H1 (cell line): ENCODE data around the gene EFEMP1. TPM values are rescaled to one million over a fixed set of nuclear protein-coding genes. Genes with fewer than 3 reads are reported as not detected.

Source experiments
- CTCF ChIA-PET: fragments of 300-600 bp; sonication (Branson Sonifier 250); formaldehyde crosslinking; loops from one replicate; lab custom pipeline; 2021; ENCODE audit not compliant: partially characterized antibody; lab: Charles Lee
- POLR2A ChIA-PET: fragments of 300-600 bp; sonication (Branson Sonifier 250); formaldehyde crosslinking; loops from one replicate; lab custom pipeline; 2021; ENCODE audit warnings: inconsistent platforms; ENCODE audit not compliant: partially characterized antibody; lab: Charles Lee
- DNase-seq, 2 experiments: peaks; one replicate each; pipeline versions ENCODE4 v3.0.0 to v3.0.0-alpha.2; 2010 to 2022; ENCODE audit warnings: low spot score in 2 of 2, low read depth in 1 of 2, mixed read lengths in 1 of 2
- FAIRE-seq: peaks from 2 replicates; lab custom pipeline; 2011; peaks lifted over from hg19 to GRCh38; lab: Jason Lieb, UNC
- H2AFZ ChIP-seq: 2 replicates; pipeline ENCODE4 v1.8.1; 2012; ENCODE audit warnings: low read length, inconsistent platforms
- H2AK5ac ChIP-seq: 2 replicates; pipeline ENCODE4 v1.6.1; 2013; ENCODE audit warnings: low read depth, low read length
- H2BK120ac ChIP-seq: replicated peaks from 2 replicates; pipeline ENCODE3; 2013; ENCODE audit warnings: low read depth, low read length, inconsistent platforms
- H2BK12ac ChIP-seq: 2 replicates; pipeline ENCODE4 v1.6.1; 2013; ENCODE audit warnings: low read depth, low read length
- H2BK15ac ChIP-seq: 2 replicates; pipeline ENCODE4 v1.6.1; 2013; ENCODE audit warnings: low read length
- H2BK20ac ChIP-seq: 2 replicates; pipeline ENCODE4 v1.6.1; 2013; ENCODE audit warnings: low read length
- H2BK5ac ChIP-seq: 2 replicates; pipeline ENCODE4 v1.6.1; 2013; ENCODE audit warnings: low read depth, low read length
- H3K14ac ChIP-seq: 2 replicates; pipeline ENCODE4 v1.6.1; 2013; ENCODE audit warnings: inconsistent platforms; ENCODE audit not compliant: insufficient read length
- H3K18ac ChIP-seq: 2 replicates; pipeline ENCODE4 v1.6.1; 2013; ENCODE audit warnings: low read length; ENCODE audit errors: extremely low read depth
- H3K23ac ChIP-seq: 2 replicates; pipeline ENCODE4 v1.6.1; 2013; ENCODE audit warnings: inconsistent platforms; ENCODE audit not compliant: insufficient read length
- H3K23me2 ChIP-seq: 2 replicates; pipeline ENCODE4 v1.6.1; 2013; ENCODE audit warnings: low read depth, low read length
- H3K27ac ChIP-seq: 2 replicates; pipeline ENCODE4 v1.6.1; 2011; ENCODE audit warnings: low read depth, low read length, inconsistent platforms
- H3K27me3 ChIP-seq, 4 experiments: replicated peaks in 1 of 4; 1 replicate in 1 of 4; 2 replicates in 3 of 4; pipeline versions ENCODE4 v1.6.1 to v1.8.1; 2011 to 2013; ENCODE audit warnings: low read length in 3 of 4, mild to moderate bottlenecking in 3 of 4, inconsistent platforms in 2 of 4, mixed read lengths in 2 of 4, moderate library complexity in 1 of 4; ENCODE audit not compliant: control insufficient read depth in 3 of 4, insufficient read depth in 3 of 4; ENCODE audit errors: extremely low read depth in 1 of 4
- H3K36me3 ChIP-seq, 4 experiments: 2 replicates each; pipeline versions ENCODE4 v1.6.1 to v1.8.1; 2011 to 2013; ENCODE audit warnings: mild to moderate bottlenecking in 4 of 4, low read length in 3 of 4, moderate library complexity in 2 of 4, control low read depth in 1 of 4, inconsistent platforms in 1 of 4; ENCODE audit not compliant: insufficient read depth in 4 of 4, control insufficient read depth in 2 of 4
- H3K4ac ChIP-seq: replicated peaks from 2 replicates; pipeline ENCODE3; 2013; ENCODE audit warnings: low read length, low read depth, mixed read lengths, inconsistent platforms; ENCODE audit not compliant: insufficient read length
- H3K4me1 ChIP-seq, 4 experiments: replicated peaks in 1 of 4; 1 replicate in 1 of 4; 2 replicates in 3 of 4; pipeline versions ENCODE4 v1.6.1 to v1.8.1; 2011 to 2013; ENCODE audit warnings: low read length in 3 of 4, inconsistent platforms in 2 of 4, mixed read lengths in 1 of 4; ENCODE audit not compliant: insufficient read depth in 4 of 4, control insufficient read depth in 3 of 4
- H3K4me2 ChIP-seq, 2 experiments: 2 replicates each; pipeline versions ENCODE4 v1.6.1 to v1.8.1; 2011 to 2013; ENCODE audit warnings: low read depth in 2 of 2, low read length in 2 of 2, control low read depth in 1 of 2, inconsistent platforms in 1 of 2, mild to moderate bottlenecking in 1 of 2; ENCODE audit not compliant: insufficient read depth in 1 of 2
- H3K4me3 ChIP-seq, 4 experiments: fragments of 200-600, 300-600 bp in 1 of 4; sonication (generic), shearing (Covaris generic), sonication (Bioruptor Twin) in 1 of 4; 2 replicates each; pipeline versions ENCODE4 v1.5.1 to v1.8.1; 2011 to 2016; ENCODE audit warnings: low read length in 4 of 4, low read depth in 3 of 4, control low read depth in 2 of 4, inconsistent platforms in 2 of 4, mild to moderate bottlenecking in 2 of 4, mixed read lengths in 1 of 4, moderate library complexity in 1 of 4; ENCODE audit not compliant: insufficient read depth in 2 of 4; ENCODE audit errors: extremely low read depth in 1 of 4
- H3K56ac ChIP-seq: replicated peaks from 2 replicates; pipeline ENCODE3; 2013; ENCODE audit warnings: low read depth, mild to moderate bottlenecking, mixed read lengths, low read length, inconsistent platforms; ENCODE audit not compliant: insufficient read length
- H3K79me1 ChIP-seq: 2 replicates; pipeline ENCODE4 v1.6.1; 2013; ENCODE audit warnings: low read depth, low read length, control low read depth
- H3K79me2 ChIP-seq, 2 experiments: 2 replicates each; pipeline versions ENCODE4 v1.6.1 to v1.8.1; 2012 to 2013; ENCODE audit warnings: low read length in 2 of 2, mild to moderate bottlenecking in 2 of 2, inconsistent platforms in 1 of 2; ENCODE audit not compliant: insufficient read depth in 2 of 2, control insufficient read depth in 1 of 2
- H3K9ac ChIP-seq, 4 experiments: replicated peaks in 1 of 4; 1 replicate in 1 of 4; 2 replicates in 3 of 4; pipeline versions ENCODE4 v1.6.1 to v1.8.1; 2011 to 2013; ENCODE audit warnings: low read depth in 3 of 4, low read length in 3 of 4, control low read depth in 2 of 4, mild to moderate bottlenecking in 2 of 4, moderate library complexity in 2 of 4, inconsistent platforms in 1 of 4; ENCODE audit errors: extremely low read depth in 1 of 4
- H3K9me3 ChIP-seq, 2 experiments: 2 replicates each; pipeline versions ENCODE4 v1.6.1 to v1.8.1; 2012 to 2013; ENCODE audit warnings: mild to moderate bottlenecking in 2 of 2, moderate library complexity in 2 of 2, control low read depth in 1 of 2, inconsistent platforms in 1 of 2, low read depth in 1 of 2, low read length in 1 of 2, mixed read lengths in 1 of 2; ENCODE audit not compliant: insufficient read depth in 2 of 2
- H4K20me1 ChIP-seq, 2 experiments: replicated peaks in 1 of 2; 2 replicates each; pipeline versions ENCODE3 to v1.8.1; 2011 to 2013; ENCODE audit warnings: inconsistent platforms in 2 of 2, low read length in 2 of 2, mild to moderate bottlenecking in 1 of 2; ENCODE audit not compliant: insufficient read depth in 2 of 2, control insufficient read depth in 1 of 2
- H4K5ac ChIP-seq: 2 replicates; pipeline ENCODE4 v1.6.1; 2013; ENCODE audit warnings: low read length, low read depth, mixed read lengths, inconsistent platforms; ENCODE audit not compliant: insufficient read length
- H4K8ac ChIP-seq: 2 replicates; pipeline ENCODE4 v1.8.0; 2013; ENCODE audit warnings: mild to moderate bottlenecking, moderate library complexity, low read length, inconsistent platforms; ENCODE audit not compliant: insufficient read depth; ENCODE audit errors: extremely low read depth
- H4K91ac ChIP-seq: replicated peaks from 2 replicates; pipeline ENCODE3; 2013; ENCODE audit warnings: low read length, mixed read lengths, inconsistent platforms; ENCODE audit not compliant: insufficient read length
- ATF3 ChIP-seq: IDR thresholded peaks from 2 replicates; pipeline ENCODE4 v1.6.1; 2011; ENCODE audit warnings: low read depth, mild to moderate bottlenecking, low read length; ENCODE audit not compliant: insufficient read depth
- BCL11A ChIP-seq, 2 experiments: IDR thresholded peaks; one replicate each; pipeline ENCODE4 v1.6.1; 2011; ENCODE audit warnings: low read depth in 2 of 2, low read length in 2 of 2, mild to moderate bottlenecking in 2 of 2
- CREB1 ChIP-seq: IDR thresholded peaks from 2 replicates; pipeline ENCODE4 v1.6.1; 2012; ENCODE audit warnings: inconsistent platforms
- CTBP2 ChIP-seq: IDR thresholded peaks from 2 replicates; pipeline ENCODE4 v1.7.0; 2011; ENCODE audit warnings: borderline replicate concordance, mild to moderate bottlenecking, moderate library complexity, mixed read lengths, low read length; ENCODE audit not compliant: insufficient read depth, insufficient read length
- GABPA ChIP-seq: IDR thresholded peaks from 2 replicates; pipeline ENCODE4 v1.6.1; 2011; ENCODE audit warnings: mild to moderate bottlenecking, low read length, moderate library complexity, borderline replicate concordance; ENCODE audit not compliant: insufficient read depth
- MAFK ChIP-seq: IDR thresholded peaks from 2 replicates; pipeline ENCODE4 v1.6.1; 2012; ENCODE audit warnings: low read depth, mild to moderate bottlenecking, improper control_type of control experiment, low read length
- SIRT6 ChIP-seq: IDR thresholded peaks from one replicate; pipeline ENCODE4 v1.7.1; 2012; ENCODE audit warnings: low read length, inconsistent platforms
- SP2 ChIP-seq: IDR thresholded peaks from 2 replicates; pipeline ENCODE4 v1.6.1; 2012; ENCODE audit warnings: mild to moderate bottlenecking, low read length, inconsistent platforms
- TAF1 ChIP-seq: IDR thresholded peaks from 2 replicates; pipeline ENCODE4 v1.6.1; 2011; ENCODE audit warnings: mild to moderate bottlenecking, low read depth, low read length
- TAF7 ChIP-seq: optimal IDR thresholded peaks from 2 replicates; pipeline ENCODE3; 2011; ENCODE audit warnings: low read depth, mild to moderate bottlenecking, inconsistent platforms, low read length, moderate library complexity, borderline replicate concordance
- TBP ChIP-seq: IDR thresholded peaks from 2 replicates; pipeline ENCODE4 v1.6.1; 2011; ENCODE audit warnings: low read depth, low read length, improper control_type of control experiment
- YY1 ChIP-seq: IDR thresholded peaks from 2 replicates; pipeline ENCODE4 v1.6.1; 2011; ENCODE audit warnings: low read depth, mild to moderate bottlenecking, low read length
- WGBS, 2 experiments: shearing (Covaris generic) in 1 of 2; methylation state at CpG; one replicate each; pipeline versions ENCODE4 v1.1.6 to v1.1.7; 2013 to 2015; ENCODE audit warnings: low lambda C conversion rate in 2 of 2, mixed read lengths in 2 of 2, inconsistent platforms in 1 of 2, low coverage in 1 of 2, missing lambda C conversion rate in 1 of 2; ENCODE audit not compliant: insufficient replicate concordance in 2 of 2, insufficient coverage in 1 of 2, insufficient read length in 1 of 2; ENCODE audit errors: extremely low coverage in 1 of 2, missing lambda C conversion rate in 1 of 2; 5-methylcytosine and 5-hydroxymethylcytosine counted together
- polyA plus RNA-seq, 7 experiments: library from polyadenylated mRNA; depleted of rRNA in 3 of 7; stranded (reverse) in 5 of 7; unstranded in 2 of 7; fragments of >200 nt in 5 of 7; fragments of 200-250 nt in 2 of 7; gene quantifications; 1 replicate in 5 of 7; 2 replicates in 1 of 7; 4 replicates in 1 of 7; pipeline versions ENCODE4 v1.2.1 to v1.2.3, GENCODE V29; 2011 to 2013; ENCODE audit warnings: missing spikeins in 2 of 7, mixed read lengths in 2 of 7
- total RNA-seq: library from RNA; stranded (reverse); fragmentation: NEBNext Ultra II Directional; extraction: Animal tissue kit (Norgen Biotek cat#: 25700); gene quantifications from 2 replicates; pipeline ENCODE4 v1.2.1, GENCODE V29; 2021

Gene EFEMP1
- total and polyA plus RNA-seq, 2 of the 8 experiments (the other 6 are each of a cell fraction or from before 2014, with no cell fraction given), result 15.5 to 19.7 TPM

- Histone ChIP-seq H2BK20ac (no peak overlapping the region), H3K14ac (no peak overlapping the region), H3K4ac (no peak overlapping the region), H2BK12ac (no peak overlapping the region), H2BK15ac (no peak overlapping the region), H3K27me3 (no peaks in the 10 kb centered on the region), H3K23ac (no peak overlapping the region), H3K56ac (no peak overlapping the region), H3K27ac (no peak overlapping the region), H3K9me3 (no peaks in the 10 kb centered on the region), H3K36me3 (no peaks in the 10 kb centered on the region), H2AK5ac (no peak overlapping the region), H4K8ac (no peak overlapping the region), H4K91ac (no peak overlapping the region), H2BK5ac (no peak overlapping the region), H3K4me1 (no peaks in the 10 kb centered on the region), H3K79me2 (no peaks in the 10 kb centered on the region), H2BK120ac (no peak overlapping the region), H3K9ac (no peak overlapping the region), H3K4me3 (no peak overlapping the region), H2AFZ (no peak overlapping the region), H3K4me2 (no peak overlapping the region), H4K5ac (no peak overlapping the region), H3K18ac (no peak overlapping the region), H4K20me1 (no peaks in the 10 kb centered on the region), H3K23me2 (no peaks in the 10 kb centered on the region), H3K79me1 (no peaks in the 10 kb centered on the region)
- CTCF ChIA-PET, result interaction anchor here (0.5 to 1.5 kb wide), 2 partner anchors 86 to 183 kb away, joined by 3 read pairs; no protein-coding TSS in a partner anchor
- WGBS, 2 experiments, result 84% methylated on average over 4 of the region's 4 CpGs; no CpG with 5 or more reads in 1 of the 2 experiments
- POLR2A ChIA-PET, result no interaction called here
- FAIRE-seq (no peak), DNase-seq (no peak)
- TF ChIP-seq MAFK (no peak), CTBP2 (no peak), TAF1 (no peak), TBP (no peak), BCL11A (IDR thresholded peaks at IDR 0.05; ENCODE audit: low read depth in 2 of 2, low read length in 2 of 2) (no peak), CREB1 (no peak), TAF7 (no peak), SP2 (no peak), SIRT6 (no peak), YY1 (no peak), ATF3 (no peak), GABPA (no peak)
These were observed 30.9 kb upstream of the EFEMP1 start for GRCh38 chr2:55954306-55955035.
